IPS-18c (cell line): ENCODE data around the gene SF3A1.

Source experiments
- H3K4me3 ChIP-seq: 2 replicates; pipeline ENCODE4 v1.7.0; 2013; ENCODE audit warnings: low read depth, mild to moderate bottlenecking, low read length, moderate library complexity; ENCODE audit not compliant: insufficient read depth
- H3K9me3 ChIP-seq: one replicate; pipeline ENCODE4 v1.6.1; 2013; ENCODE audit warnings: mild to moderate bottlenecking, low read length, moderate library complexity; ENCODE audit not compliant: control insufficient read depth, insufficient read depth

SF3A1 gene

GRCh38 chr22:30392661-30393321 lies 36.1 kb upstream of the SF3A1 start:
- no peak overlapping the region for H3K4me3 ChIP-seq
- H3K9me3 ChIP-seq, result no peaks in the 10 kb centered on the region

GRCh38 chr22:30390974-30391691 lies 34.4 kb upstream of the SF3A1 start:
- Histone ChIP-seq H3K4me3 (no peak overlapping the region), H3K9me3 (no peaks in the 10 kb centered on the region)

- Histone ChIP-seq H3K4me3 (peak within 1 kb of the TSS; percentile 69), H3K9me3 (no peaks in the 10 kb centered on the region)
These were observed 30.5 kb upstream of the SF3A1 start, which contains the start of gene RNF215 for GRCh38 chr22:30386960-30387827. TSS of gene RNF215 (minus strand) at chr22:30387411. CDS start at chr22:30387313, 98 bp downstream.

DNA sequence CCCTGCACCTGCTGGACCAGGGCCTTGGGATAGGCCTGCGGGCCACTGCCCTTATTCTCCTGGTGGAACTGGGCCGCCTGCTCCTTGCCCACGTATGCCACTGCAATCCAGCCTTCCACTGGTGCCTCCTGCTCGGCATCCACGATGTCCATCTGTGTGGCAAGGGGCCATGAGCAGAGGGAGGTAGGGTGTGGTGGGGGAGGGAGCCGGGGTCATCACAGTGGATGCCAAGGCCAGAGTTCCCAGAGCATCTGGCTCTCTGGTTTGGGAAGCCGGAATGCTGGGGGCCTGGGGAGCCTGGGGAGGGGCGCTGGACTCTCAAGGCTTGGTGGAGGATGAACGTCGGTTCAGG lies 29.9 kb upstream of the SF3A1 start:
- H3K9me3 ChIP-seq, result no peaks in the 10 kb centered on the region
- H3K4me3 ChIP-seq, result peak overlapping the region; percentile 69

- no peaks in the 10 kb centered on the region for H3K9me3 ChIP-seq
- no peak overlapping the region for H3K4me3 ChIP-seq
These were observed 29.2 kb upstream of the SF3A1 start for GRCh38 chr22:30385942-30386341.

DNA sequence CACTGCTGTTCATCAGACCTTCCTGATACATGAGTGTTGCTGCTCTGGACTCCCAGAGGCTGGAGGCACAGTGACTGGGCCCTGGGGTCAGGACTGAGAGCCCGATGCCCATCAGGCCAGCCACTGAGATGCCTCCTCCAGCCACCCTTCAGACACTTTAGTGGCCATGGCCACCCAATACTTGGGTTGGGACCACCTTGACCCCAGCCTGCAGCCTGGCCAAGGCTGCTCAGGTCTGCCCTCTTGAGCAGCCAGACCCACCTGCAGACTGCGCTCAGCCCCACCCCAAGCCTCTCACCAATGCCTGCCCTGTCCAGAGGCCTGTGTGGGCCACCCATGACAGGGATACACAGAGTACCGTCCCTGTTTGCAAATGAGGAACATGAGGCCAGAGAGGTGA lies 26.4 kb upstream of the SF3A1 start:
- H3K9me3 ChIP-seq, result no peaks in the 10 kb centered on the region
- no peak overlapping the region for H3K4me3 ChIP-seq

DNA sequence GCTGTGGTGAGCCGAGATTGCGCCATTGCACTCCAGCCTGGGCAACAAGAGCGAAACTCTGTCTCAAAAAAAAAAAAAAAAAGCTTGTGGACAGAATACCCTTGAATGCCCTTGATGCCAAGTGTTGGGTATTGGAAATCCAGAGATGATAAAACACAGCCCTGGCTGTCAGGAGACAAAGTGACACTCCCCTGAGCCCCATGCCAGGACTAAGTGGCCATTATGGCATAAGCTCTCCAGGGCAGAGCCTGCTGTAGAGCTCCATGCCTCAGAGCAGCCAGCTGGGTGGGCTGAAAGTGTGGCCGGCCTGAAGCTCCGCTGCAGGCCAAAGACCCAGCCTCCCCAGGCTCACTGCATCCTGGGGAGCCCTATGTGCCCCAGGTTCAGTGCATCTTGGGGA lies 25.6 kb upstream of the SF3A1 start:
- Histone ChIP-seq H3K4me3 (no peak overlapping the region), H3K9me3 (no peaks in the 10 kb centered on the region)

GRCh38 chr22:30381264-30381663 lies 24.6 kb upstream of the SF3A1 start:
- no peak overlapping the region for H3K4me3 ChIP-seq
- H3K9me3 ChIP-seq, result no peaks in the 10 kb centered on the region

DNA sequence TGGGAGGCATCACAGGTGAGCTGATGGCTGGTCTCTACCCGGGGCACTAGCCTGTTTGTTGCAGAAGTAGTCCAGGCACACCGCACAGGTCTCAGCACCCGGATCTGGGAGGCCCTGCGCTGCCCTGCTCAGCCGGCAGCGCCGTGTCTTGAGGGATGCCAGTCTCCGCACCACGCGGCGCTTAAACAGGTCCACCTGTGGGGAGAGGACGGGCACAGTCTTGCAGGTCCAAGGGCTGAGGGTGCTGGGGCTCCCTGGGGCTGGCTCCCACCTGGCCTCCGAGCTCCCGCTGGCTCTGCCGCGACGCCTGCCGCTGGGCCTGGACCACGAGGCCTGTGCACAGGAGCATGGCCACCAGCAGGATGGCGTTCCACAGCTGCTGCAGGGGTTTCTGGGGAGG lies 23.3 kb upstream of the SF3A1 start:
- H3K4me3 ChIP-seq, result no peak overlapping the region

DNA sequence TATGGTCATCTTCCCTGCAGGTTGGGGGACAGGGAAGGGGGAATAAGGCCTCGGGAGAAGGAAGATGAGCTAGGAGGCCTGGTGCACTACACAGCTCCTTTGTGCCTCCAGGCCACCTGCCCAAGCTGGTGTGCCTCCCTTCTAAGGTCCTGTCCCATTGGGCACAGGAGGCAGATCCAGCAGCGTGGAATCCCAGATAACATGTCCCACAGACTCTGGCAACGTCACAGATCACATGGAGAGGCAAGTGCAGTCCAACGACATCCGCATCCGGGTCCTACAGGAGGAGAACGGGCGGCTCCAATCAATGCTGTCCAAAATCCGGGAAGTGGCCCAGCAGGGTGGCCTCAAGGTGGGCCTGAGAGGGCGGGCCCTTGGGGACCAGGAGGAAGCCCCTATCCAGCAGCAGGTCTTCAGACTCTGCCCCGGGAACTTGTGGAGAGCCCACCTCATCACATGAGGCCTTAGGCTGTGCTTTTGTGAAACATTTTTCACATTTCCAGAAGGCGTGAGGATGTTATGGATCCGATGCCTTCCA lies 18.7 kb upstream of the SF3A1 start:
- Histone ChIP-seq H3K9me3 (no peaks in the 10 kb centered on the region), H3K4me3 (no peak overlapping the region)

More for the DNA sequence above, 23.3 kb upstream of the SF3A1 start:
- no peaks in the 10 kb centered on the region for H3K9me3 ChIP-seq

DNA sequence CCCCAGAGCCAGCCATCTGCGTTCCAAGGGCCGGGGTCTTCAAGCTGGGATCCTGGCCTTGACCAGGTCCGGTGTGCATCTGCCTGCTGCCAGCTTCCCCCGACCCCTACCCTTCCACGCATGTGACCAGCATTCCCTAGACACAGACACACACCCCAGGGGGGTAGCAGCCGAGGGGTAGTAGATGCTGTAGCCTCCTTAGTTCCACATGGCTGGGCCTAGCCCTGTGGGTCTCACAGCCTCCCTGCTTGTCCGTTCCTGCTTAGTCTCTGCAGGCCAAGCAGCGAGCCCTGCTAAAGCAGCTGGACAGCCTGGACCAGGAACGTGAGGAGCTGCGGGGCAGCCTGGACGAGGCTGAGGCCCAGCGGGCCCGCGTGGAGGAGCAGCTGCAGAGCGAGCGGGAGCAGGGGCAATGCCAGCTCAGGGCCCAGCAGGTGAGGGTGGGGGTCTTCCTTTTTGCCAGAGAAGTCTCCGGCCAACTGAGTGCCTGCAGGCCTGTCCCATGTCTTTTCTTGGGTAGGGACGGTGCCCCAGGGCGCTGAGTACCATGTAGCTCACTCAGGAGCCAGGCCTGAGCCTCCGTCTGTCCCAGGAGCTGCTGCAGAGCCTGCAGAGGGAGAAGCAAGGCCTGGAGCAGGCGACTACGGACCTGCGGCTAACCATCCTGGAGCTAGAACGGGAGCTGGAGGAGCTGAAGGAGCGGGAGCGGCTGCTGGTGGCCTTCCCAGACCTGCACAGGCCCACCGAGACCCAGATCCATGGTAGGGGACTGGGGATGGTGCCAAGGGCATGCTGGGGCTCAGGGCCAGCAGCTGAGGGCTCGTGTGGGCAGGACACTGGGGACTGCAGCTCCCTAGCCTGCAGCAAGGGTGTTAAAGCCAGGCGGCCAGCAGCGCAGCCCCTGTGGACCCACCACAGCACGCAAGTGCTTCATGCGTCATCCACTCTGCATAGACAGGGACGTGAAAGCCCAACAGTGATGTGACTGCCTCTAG lies 16.9 kb upstream of the SF3A1 start:
- no peaks in the 10 kb centered on the region for H3K9me3 ChIP-seq

GRCh38 chr22:30372915-30373314 lies 16.2 kb upstream of the SF3A1 start:
- no peak overlapping the region for H3K4me3 ChIP-seq
- no peaks in the 10 kb centered on the region for H3K9me3 ChIP-seq

More for the DNA sequence above, 16.9 kb upstream of the SF3A1 start:
- H3K4me3 ChIP-seq, result no peak overlapping the region

- Histone ChIP-seq H3K4me3 (no peak overlapping the region), H3K9me3 (no peaks in the 10 kb centered on the region)
These were observed 15.3 kb upstream of the SF3A1 start for GRCh38 chr22:30371981-30372380.

DNA sequence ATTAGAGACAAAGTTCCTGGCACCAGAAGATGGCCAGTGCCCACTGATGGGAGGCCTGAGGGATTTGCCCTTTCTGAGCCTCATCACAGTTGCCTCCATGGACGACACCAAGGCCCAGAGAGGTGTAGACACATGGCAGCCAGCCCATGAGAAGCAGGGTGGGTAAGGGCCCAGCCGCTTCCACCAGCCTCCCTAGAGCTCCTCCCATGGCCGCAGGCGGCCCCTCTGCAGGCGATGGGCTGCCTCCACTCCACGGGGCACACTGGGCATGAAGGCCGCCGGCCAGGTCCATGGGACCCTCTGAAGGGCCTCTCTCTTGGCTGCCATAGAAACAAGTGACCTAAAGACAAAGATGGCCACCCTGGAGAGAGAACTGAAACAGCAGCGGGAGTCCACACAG lies 14.6 kb upstream of the SF3A1 start:
- Histone ChIP-seq H3K4me3 (no peak overlapping the region), H3K9me3 (no peaks in the 10 kb centered on the region)

GRCh38 chr22:30370641-30371230 lies 14.0 kb upstream of the SF3A1 start:
- Histone ChIP-seq H3K9me3 (no peaks in the 10 kb centered on the region), H3K4me3 (no peak overlapping the region)

DNA sequence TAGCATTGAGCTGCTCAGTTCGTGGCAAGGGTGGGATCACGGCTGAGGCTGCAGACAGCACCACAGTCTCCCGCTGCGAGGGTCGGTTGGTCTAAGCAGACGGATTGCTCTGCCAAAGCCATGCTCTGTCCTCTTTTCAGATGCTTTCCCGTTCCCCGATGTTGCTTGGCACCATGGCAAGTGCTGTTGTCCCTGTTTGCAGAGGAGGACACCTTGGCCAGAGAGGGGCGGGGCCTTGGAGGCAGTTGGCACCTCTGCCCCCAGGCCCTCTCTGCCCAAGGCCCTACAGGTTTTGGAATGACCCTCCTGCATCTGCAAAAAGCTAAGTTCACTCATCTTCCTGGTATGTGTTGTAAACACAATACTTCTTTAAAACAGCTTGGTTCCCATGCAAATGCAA lies 11.7 kb upstream of the SF3A1 start:
- H3K4me3 ChIP-seq, result no peak overlapping the region
- no peaks in the 10 kb centered on the region for H3K9me3 ChIP-seq
